ENCODE data around the gene CACNG1. TPM values are rescaled to one million over a fixed set of nuclear protein-coding genes. Genes with fewer than 3 reads are reported as not detected.

Gene CACNG1
- total RNA-seq, 2 donors from 2014 or later: not detected

- intact Hi-C loops (cut with DNase I): no loop called here
- no peak for DNase-seq
- no peak overlapping the region for H3K9ac ChIP-seq (ENCODE audit: low read depth in 2 of 2, low read length in 2 of 2)
- no peak overlapping the region for H3K27ac ChIP-seq
- no peak overlapping the region for H3K4me3 ChIP-seq
- H3K9me3 ChIP-seq: no peaks in the 10 kb centered on the region
- no peaks in the 10 kb centered on the region for H3K27me3 ChIP-seq
- H3K4me1 ChIP-seq: no peaks in the 10 kb centered on the region
- no peaks in the 10 kb centered on the region for H3K36me3 ChIP-seq
- no peak for TF ChIP-seq CTCF (IDR thresholded peaks at IDR 0.05)
These were observed 18.8 kb downstream of the CACNG1 start for GRCh38 chr17:67063141-67063540.

- no peak overlapping the region for H3K9ac ChIP-seq (ENCODE audit: low read depth in 2 of 2, low read length in 2 of 2)
- H3K9me3 ChIP-seq: no peaks in the 10 kb centered on the region
- H3K4me1 ChIP-seq: no peaks in the 10 kb centered on the region
- H3K27ac ChIP-seq: no peak overlapping the region
- no peaks in the 10 kb centered on the region for H3K36me3 ChIP-seq
- no peak for TF ChIP-seq CTCF (IDR thresholded peaks at IDR 0.05)
- no peaks in the 10 kb centered on the region for H3K27me3 ChIP-seq
- DNase-seq: no peak
- intact Hi-C loops (cut with DNase I): no loop called here
- no peak overlapping the region for H3K4me3 ChIP-seq
These were observed 22.4 kb downstream of the CACNG1 start for GRCh38 chr17:67066717-67067116.

- no peak for TF ChIP-seq CTCF (IDR thresholded peaks at IDR 0.05)
- Histone ChIP-seq H3K9ac (ENCODE audit: low read depth in 2 of 2, low read length in 2 of 2) (no peak overlapping the region), H3K36me3 (no peaks in the 10 kb centered on the region), H3K27me3 (no peaks in the 10 kb centered on the region), H3K9me3 (no peaks in the 10 kb centered on the region), H3K27ac (no peak overlapping the region), H3K4me3 (no peak overlapping the region), H3K4me1 (no peaks in the 10 kb centered on the region)
- intact Hi-C loops (cut with DNase I): no loop called here
- no peak for DNase-seq
These were observed 23.5 kb downstream of the CACNG1 start for GRCh38 chr17:67067571-67068482.

GRCh38 chr17:67068999-67069398 lies 24.6 kb downstream of the CACNG1 start:
- Histone ChIP-seq H3K4me3 (no peak overlapping the region), H3K36me3 (no peaks in the 10 kb centered on the region), H3K27me3 (no peaks in the 10 kb centered on the region), H3K9me3 (no peaks in the 10 kb centered on the region), H3K27ac (no peak overlapping the region), H3K9ac (ENCODE audit: low read depth in 2 of 2, low read length in 2 of 2) (no peak overlapping the region), H3K4me1 (no peaks in the 10 kb centered on the region)
- intact Hi-C loops (cut with DNase I): no loop called here
- DNase-seq: no peak
- TF ChIP-seq CTCF (IDR thresholded peaks at IDR 0.05): no peak

- intact Hi-C loops (cut with DNase I): no loop called here
- DNase-seq: no peak
- H3K9ac ChIP-seq (ENCODE audit: low read depth in 2 of 2, low read length in 2 of 2): no peak overlapping the region
- no peak overlapping the region for H3K27ac ChIP-seq
- TF ChIP-seq CTCF (IDR thresholded peaks at IDR 0.05): no peak
- H3K9me3 ChIP-seq: no peaks in the 10 kb centered on the region
- no peaks in the 10 kb centered on the region for H3K27me3 ChIP-seq
- H3K4me1 ChIP-seq: no peaks in the 10 kb centered on the region
- H3K36me3 ChIP-seq: no peaks in the 10 kb centered on the region
- no peak overlapping the region for H3K4me3 ChIP-seq
These were observed 25.3 kb downstream of the CACNG1 start for GRCh38 chr17:67069603-67070136.
